ENCODE results near the gene C1QTNF3. TPM values are rescaled to one million over a fixed set of nuclear protein-coding genes. Genes with fewer than 3 reads are reported as not detected.

The C1QTNF3 gene
- total RNA-seq, 1 experiment from 2014 or later, result 2.1 TPM

GRCh38 chr5:34038838-34039237 lies 4.2 kb downstream of the C1QTNF3 start:
- no peaks in the 10 kb centered on the region for H3K36me3 Mint-ChIP-seq (ENCODE audit: insufficient read depth, unreplicated experiment)
- TF ChIP-seq CTCF (IDR thresholded peaks at IDR 0.05; ENCODE audit: unreplicated experiment), result no peak
- no peak for DNase-seq
- H3K27me3 Mint-ChIP-seq (ENCODE audit: unreplicated experiment), result no peaks in the 10 kb centered on the region
- no TSS peak for BruUV-seq (replicated peaks)
- H3K4me1 Mint-ChIP-seq (ENCODE audit: low read depth, unreplicated experiment), result peaks cover 10% of the 10 kb centered on the region
- CTCF ChIA-PET, result no interaction called here
- no peak overlapping the region for H3K4me3 Mint-ChIP-seq (ENCODE audit: low read depth, unreplicated experiment)
- no peaks in the 10 kb centered on the region for H3K9me3 Mint-ChIP-seq (ENCODE audit: low read depth, unreplicated experiment)
- intact Hi-C loops (cut with micrococcal nuclease; ENCODE audit: unreplicated experiment), result no loop called here
- no peak overlapping the region for H3K27ac Mint-ChIP-seq (ENCODE audit: unreplicated experiment)

GRCh38 chr5:34038390-34038789 lies 4.6 kb downstream of the C1QTNF3 start:
- BruUV-seq (replicated peaks), result no TSS peak
- intact Hi-C loops (cut with micrococcal nuclease; ENCODE audit: unreplicated experiment), result no loop called here
- peaks cover 10% of the 10 kb centered on the region for H3K4me1 Mint-ChIP-seq (ENCODE audit: low read depth, unreplicated experiment)
- TF ChIP-seq CTCF (IDR thresholded peaks at IDR 0.05; ENCODE audit: unreplicated experiment), result no peak
- H3K27ac Mint-ChIP-seq (ENCODE audit: unreplicated experiment), result no peak overlapping the region
- H3K9me3 Mint-ChIP-seq (ENCODE audit: low read depth, unreplicated experiment), result no peaks in the 10 kb centered on the region
- H3K36me3 Mint-ChIP-seq (ENCODE audit: insufficient read depth, unreplicated experiment), result no peaks in the 10 kb centered on the region
- CTCF ChIA-PET, result no interaction called here
- no peaks in the 10 kb centered on the region for H3K27me3 Mint-ChIP-seq (ENCODE audit: unreplicated experiment)
- DNase-seq, result no peak
- no peak overlapping the region for H3K4me3 Mint-ChIP-seq (ENCODE audit: low read depth, unreplicated experiment)

- Mint-ChIP-seq H3K27ac (ENCODE audit: unreplicated experiment) (no peak overlapping the region), H3K9me3 (ENCODE audit: low read depth, unreplicated experiment) (no peaks in the 10 kb centered on the region), H3K4me3 (ENCODE audit: low read depth, unreplicated experiment) (no peak overlapping the region), H3K4me1 (ENCODE audit: low read depth, unreplicated experiment) (peaks cover 10% of the 10 kb centered on the region), H3K27me3 (ENCODE audit: unreplicated experiment) (no peaks in the 10 kb centered on the region), H3K36me3 (ENCODE audit: insufficient read depth, unreplicated experiment) (no peaks in the 10 kb centered on the region)
- no TSS peak for BruUV-seq (replicated peaks)
- DNase-seq, result no peak
- no peak for TF ChIP-seq CTCF (IDR thresholded peaks at IDR 0.05; ENCODE audit: unreplicated experiment)
- intact Hi-C loops (cut with micrococcal nuclease; ENCODE audit: unreplicated experiment), result no loop called here
- CTCF ChIA-PET, result no interaction called here
Measured at GRCh38 chr5:34037726-34038125, 5.3 kb downstream of the C1QTNF3 start.

GRCh38 chr5:34035756-34036155 lies 7.3 kb downstream of the C1QTNF3 start:
- BruUV-seq (replicated peaks), result no TSS peak
- DNase-seq, result no peak
- peaks cover 10% of the 10 kb centered on the region for H3K4me1 Mint-ChIP-seq (ENCODE audit: low read depth, unreplicated experiment)
- no peak for TF ChIP-seq CTCF (IDR thresholded peaks at IDR 0.05; ENCODE audit: unreplicated experiment)
- no peaks in the 10 kb centered on the region for H3K9me3 Mint-ChIP-seq (ENCODE audit: low read depth, unreplicated experiment)
- intact Hi-C loops (cut with micrococcal nuclease; ENCODE audit: unreplicated experiment), result no loop called here
- CTCF ChIA-PET, result no interaction called here
- H3K27me3 Mint-ChIP-seq (ENCODE audit: unreplicated experiment), result no peaks in the 10 kb centered on the region
- H3K36me3 Mint-ChIP-seq (ENCODE audit: insufficient read depth, unreplicated experiment), result no peaks in the 10 kb centered on the region
- H3K4me3 Mint-ChIP-seq (ENCODE audit: low read depth, unreplicated experiment), result no peak overlapping the region
- no peak overlapping the region for H3K27ac Mint-ChIP-seq (ENCODE audit: unreplicated experiment)

Data from Calu3 (cell line).